Caki2 (cell line): ENCODE data around the gene SAMD11. TPM values are rescaled to one million over a fixed set of nuclear protein-coding genes. Genes with fewer than 3 reads are reported as not detected.

Experiments used
- DNase-seq: peaks from one replicate; pipeline ENCODE4 v3.0.0-alpha.2; 2015; ENCODE audit warnings: low read depth
- in situ Hi-C: cut with HindIII; loops from 2 replicates; pipeline ENCODE4 v1.10.0; 2016; ENCODE audit warnings: low sequenced_read_pairs, low pct_unique_long_range_greater_than_20kb, mixed read lengths
- total RNA-seq: library from RNA; depleted of rRNA; stranded (reverse); fragments of >200 nt; shearing (Covaris generic); gene quantifications from 2 replicates; pipeline ENCODE4 v1.2.3, GENCODE V29; 2014; ENCODE audit warnings: low replicate concordance

The SAMD11 gene
- total RNA-seq, 1 experiment from 2014 or later = 69.4 TPM

DNA sequence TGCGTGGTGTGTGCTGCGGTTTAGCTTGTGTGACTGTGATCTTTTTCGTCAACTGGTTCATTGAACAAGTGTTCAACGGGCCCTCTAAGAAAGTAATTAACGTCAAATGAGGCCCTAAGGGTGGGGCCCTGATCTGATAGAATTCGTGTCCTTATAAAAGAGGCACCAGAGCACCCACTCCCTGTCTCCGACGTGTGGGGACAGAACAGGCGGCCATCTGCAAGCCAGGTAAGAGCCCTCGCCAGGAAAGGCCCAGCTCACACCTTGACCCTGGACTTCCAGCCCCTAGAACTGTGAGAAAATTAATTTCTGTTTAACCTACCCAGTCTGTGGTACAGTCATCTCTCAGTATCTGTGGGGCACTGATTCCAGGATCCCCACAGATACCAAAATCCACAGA is 20.4 kb upstream of the SAMD11 start:
- in situ Hi-C loops = no loop called here
- no peak for DNase-seq

GRCh38 chr1:903721-904271 is 19.9 kb upstream of the SAMD11 start:
- no peak for DNase-seq
- in situ Hi-C loops = no loop called here

DNA sequence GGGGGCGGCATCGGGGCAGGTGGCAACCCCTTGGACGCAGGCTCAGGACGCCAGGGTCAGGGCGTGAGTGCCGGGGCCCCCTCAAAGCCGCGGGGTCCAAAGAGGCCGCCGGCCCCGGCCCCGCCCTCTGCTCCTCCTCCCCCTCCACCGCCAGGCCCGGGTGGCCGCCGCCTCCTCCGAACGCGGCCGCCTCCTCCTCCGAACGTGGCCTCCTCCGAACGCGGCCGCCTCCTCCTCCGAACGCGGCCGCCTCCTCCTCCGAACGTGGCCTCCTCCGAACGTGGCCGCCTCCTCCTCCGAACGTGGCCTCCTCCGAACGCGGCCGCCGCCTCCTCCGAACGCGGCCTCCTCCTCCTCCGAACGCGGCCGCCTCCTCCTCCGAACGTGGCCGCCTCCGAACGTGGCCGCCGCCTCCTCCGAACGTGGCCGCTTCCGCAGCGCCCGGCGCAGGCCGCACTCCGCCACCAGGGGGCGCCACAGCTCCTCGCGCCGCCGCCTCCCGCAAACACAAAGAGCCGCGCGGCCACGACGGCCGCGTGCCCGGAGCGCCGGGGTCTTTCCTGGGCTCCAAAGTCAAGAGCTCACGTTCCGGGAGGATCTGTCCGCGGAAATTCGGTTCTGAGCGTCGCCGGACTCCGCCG is 19.3 kb upstream of the SAMD11 start:
- peak; percentile 93 for DNase-seq
- in situ Hi-C loops = no loop called here

DNA sequence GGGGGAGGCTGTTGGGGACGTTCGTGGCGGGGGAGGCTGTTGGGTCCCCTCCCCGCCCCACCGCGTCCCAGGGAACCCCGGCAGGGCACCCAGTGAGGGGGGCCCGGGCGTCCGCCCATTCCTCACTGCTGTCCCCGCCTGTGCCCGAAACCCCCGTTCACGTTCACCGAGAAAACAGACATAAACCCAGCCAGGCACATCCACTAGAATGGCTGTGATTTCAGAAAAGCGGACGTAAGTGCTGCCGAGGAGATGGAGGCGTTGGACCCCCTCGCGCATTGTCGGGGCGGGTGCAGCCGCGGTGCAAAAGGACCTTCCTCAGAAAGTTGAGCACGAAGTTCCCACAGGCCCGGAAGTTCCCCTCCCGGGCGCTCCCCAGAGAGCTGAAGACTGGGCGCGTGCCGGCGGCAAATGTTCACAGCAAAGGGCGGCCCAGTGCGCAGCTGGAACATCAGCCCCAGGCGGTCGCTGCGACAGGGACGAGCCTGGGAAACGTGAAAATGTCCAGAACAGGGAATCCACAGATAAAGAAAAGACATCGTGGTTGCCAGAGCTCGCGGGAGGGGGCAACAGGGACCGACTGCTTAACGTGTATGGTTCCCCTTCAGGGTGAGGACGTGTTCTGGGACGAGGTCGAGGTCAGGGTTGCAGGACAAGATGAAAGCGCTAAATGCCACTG is 18.5 kb upstream of the SAMD11 start:
- no peak for DNase-seq
- in situ Hi-C loops = no loop called here

GRCh38 chr1:905811-906599 is 17.7 kb upstream of the SAMD11 start:
- in situ Hi-C loops = no loop called here
- DNase-seq = no peak

- in situ Hi-C loops = no loop called here
- DNase-seq = no peak
Measured at GRCh38 chr1:906600-907420, 16.9 kb upstream of the SAMD11 start.

GRCh38 chr1:907611-908451 is 15.9 kb upstream of the SAMD11 start:
- in situ Hi-C loops = no loop called here
- DNase-seq = no peak

GRCh38 chr1:908661-909060 is 15.1 kb upstream of the SAMD11 start:
- DNase-seq = no peak
- in situ Hi-C loops = no loop called here

DNA sequence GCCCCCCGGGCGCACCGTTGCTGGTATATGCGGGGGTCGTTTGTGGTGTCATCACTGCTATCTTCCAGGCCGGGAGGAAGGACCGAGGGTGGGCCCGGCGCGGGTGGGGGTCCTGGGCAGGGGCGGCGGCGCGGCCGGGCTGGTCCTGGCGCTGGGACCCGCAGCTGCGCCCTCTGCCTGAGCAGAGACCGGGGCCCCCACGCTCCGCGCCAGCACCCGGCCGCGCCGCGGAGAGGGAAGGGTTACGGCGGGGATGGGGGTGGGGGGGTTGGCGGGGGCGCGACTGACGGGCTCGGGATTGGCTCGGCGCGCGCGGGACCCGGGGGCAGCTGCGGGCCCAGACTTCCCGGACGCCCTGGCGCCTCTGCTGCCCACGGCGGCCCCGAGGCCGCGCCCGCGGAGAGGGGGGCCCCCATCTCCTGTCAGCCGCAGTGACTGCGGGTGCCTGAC is 13.8 kb upstream of the SAMD11 start:
- in situ Hi-C loops = no loop called here
- DNase-seq = no peak

- in situ Hi-C loops = no loop called here
- no peak for DNase-seq
Measured at GRCh38 chr1:910311-910880, 13.3 kb upstream of the SAMD11 start.

DNA sequence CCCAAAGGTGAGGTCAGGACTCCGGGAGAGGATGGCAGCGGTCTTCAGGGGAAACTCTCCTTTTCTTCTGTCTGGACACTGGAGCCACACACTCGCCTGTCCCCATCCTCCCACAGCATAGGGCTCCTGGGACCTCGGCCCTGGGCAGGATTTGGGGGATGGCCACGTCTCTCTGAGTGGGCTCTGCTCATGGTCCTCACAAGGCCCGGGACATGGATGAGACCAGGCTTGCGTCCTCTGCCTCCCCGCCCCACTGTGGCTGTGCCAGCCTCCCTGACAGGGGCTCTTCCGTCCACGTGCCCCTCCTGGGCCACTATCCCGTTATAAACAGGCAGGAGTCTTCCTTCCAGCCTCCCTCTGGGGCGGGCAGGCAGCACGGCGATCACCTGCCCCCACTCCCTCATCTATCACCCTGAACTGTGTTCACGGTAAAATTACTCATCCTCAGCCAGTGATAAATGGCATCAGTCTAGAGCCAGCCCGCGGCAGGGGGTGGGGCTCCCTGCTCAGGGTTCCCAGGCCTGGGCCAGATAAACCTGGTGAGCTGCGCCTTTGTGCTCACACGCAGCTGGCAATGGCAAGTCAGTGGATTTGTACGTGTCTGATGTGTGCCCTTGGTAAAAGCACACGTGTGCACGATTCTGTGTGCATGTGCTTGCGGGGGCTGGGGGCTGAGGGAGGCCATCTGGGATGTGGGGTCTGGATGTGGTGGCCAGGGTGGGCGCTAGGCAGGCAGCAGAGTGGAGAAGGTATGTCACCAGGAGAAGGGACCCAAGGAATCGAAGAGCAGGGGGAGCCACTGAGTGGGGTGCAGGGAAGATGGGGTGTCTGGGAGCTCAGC is 12.6 kb upstream of the SAMD11 start:
- in situ Hi-C loops = no loop called here
- peak; percentile 92 for DNase-seq

- in situ Hi-C loops = no loop called here
- no peak for DNase-seq
Measured at GRCh38 chr1:911875-912739, 11.6 kb upstream of the SAMD11 start.

DNA sequence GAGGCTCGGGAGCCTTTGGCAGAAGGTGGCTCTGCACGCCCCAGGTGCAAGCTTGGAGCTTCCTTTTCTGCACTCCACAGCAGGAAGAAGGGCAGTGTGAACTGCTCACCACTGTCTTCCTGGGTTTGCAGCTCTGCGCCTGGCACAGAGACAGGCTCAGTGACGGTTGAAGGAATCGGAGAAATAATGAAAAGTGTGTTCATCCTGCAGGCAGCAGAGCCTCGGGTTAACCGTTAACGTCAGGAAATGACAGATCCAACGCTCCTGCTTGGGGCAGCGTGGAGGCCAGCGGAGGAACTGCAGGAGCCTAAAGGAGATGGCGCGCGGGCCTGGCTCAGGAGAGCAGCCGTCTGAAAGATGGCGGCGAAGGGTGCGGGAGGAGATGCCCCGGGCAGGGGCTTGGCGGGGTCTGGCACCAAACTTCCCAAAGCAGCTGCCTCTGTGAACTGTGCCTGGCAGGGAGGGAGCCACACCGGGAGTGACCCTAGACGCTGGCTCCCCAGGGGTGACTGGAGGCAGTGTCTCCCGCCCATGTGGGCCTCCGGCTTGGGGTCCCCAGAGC is 10.9 kb upstream of the SAMD11 start:
- in situ Hi-C loops = no loop called here
- peak; percentile 65 for DNase-seq

GRCh38 chr1:913491-914130 is 10.1 kb upstream of the SAMD11 start:
- in situ Hi-C loops = no loop called here
- no peak for DNase-seq
